Duodenal mucosa (tissue), 2 donors: ENCODE data around the gene SH2B2.

ENCODE experiments used
- H3K27ac ChIP-seq: one replicate; pipeline ENCODE4 v1.7.0; 2013; ENCODE audit warnings: low read depth, low read length
- H3K27me3 ChIP-seq, 2 donors: one replicate each; pipeline ENCODE4 v1.7.0; 2013; ENCODE audit warnings: low read length in 2 of 2, control low read depth in 1 of 2; ENCODE audit not compliant: insufficient read depth in 2 of 2, control insufficient read depth in 1 of 2
- H3K36me3 ChIP-seq, 2 donors: one replicate each; pipeline ENCODE4 v1.7.0; 2013; ENCODE audit warnings: low read length in 2 of 2, control low read depth in 1 of 2; ENCODE audit not compliant: insufficient read depth in 2 of 2, control insufficient read depth in 1 of 2
- H3K4me1 ChIP-seq, 2 donors: one replicate each; pipeline ENCODE4 v1.7.0; 2013; ENCODE audit warnings: low read length in 2 of 2, control low read depth in 1 of 2; ENCODE audit not compliant: insufficient read depth in 2 of 2, control insufficient read depth in 1 of 2
- H3K4me3 ChIP-seq, 2 donors: one replicate each; pipeline ENCODE4 v1.7.0; 2013; ENCODE audit warnings: low read length in 2 of 2, low read depth in 1 of 2
- H3K9ac ChIP-seq, 2 donors: one replicate each; pipeline ENCODE4 v1.7.0; 2013; ENCODE audit warnings: low read length in 2 of 2, low read depth in 1 of 2
- H3K9me3 ChIP-seq, 2 donors: one replicate each; pipeline ENCODE4 v1.7.0; 2013; ENCODE audit warnings: low read length in 2 of 2, control low read depth in 1 of 2; ENCODE audit not compliant: control insufficient read depth in 1 of 2

Gene SH2B2

GRCh38 chr7:102275123-102275703, 11.5 kb upstream of the SH2B2 start:
- H3K36me3 ChIP-seq = no peaks in the 10 kb centered on the region
- H3K9ac ChIP-seq = no peak overlapping the region
- H3K27ac ChIP-seq = no peak overlapping the region
- H3K4me1 ChIP-seq = peaks cover 10 to 15% of the 10 kb centered on the region in 2 donors
- no peak overlapping the region for H3K4me3 ChIP-seq
- no peaks in the 10 kb centered on the region for H3K9me3 ChIP-seq
- no peaks in the 10 kb centered on the region for H3K27me3 ChIP-seq

- no peak overlapping the region for H3K9ac ChIP-seq
- peaks cover 8 to 15% of the 10 kb centered on the region in 2 donors for H3K4me1 ChIP-seq
- H3K27me3 ChIP-seq = no peaks in the 10 kb centered on the region
- H3K36me3 ChIP-seq = no peaks in the 10 kb centered on the region
- H3K9me3 ChIP-seq = no peaks in the 10 kb centered on the region
- H3K27ac ChIP-seq = no peak overlapping the region
- H3K4me3 ChIP-seq = no peak overlapping the region
Observed at GRCh38 chr7:102277901-102278300, 8.8 kb upstream of the SH2B2 start.

- Histone ChIP-seq H3K9me3 (no peaks in the 10 kb centered on the region), H3K36me3 (no peaks in the 10 kb centered on the region), H3K4me1 (peaks cover 0 to 10% of the 10 kb centered on the region in 2 donors), H3K9ac (no peak overlapping the region), H3K27ac (no peak overlapping the region), H3K27me3 (no peaks in the 10 kb centered on the region), H3K4me3 (no peak overlapping the region)
Observed at GRCh38 chr7:102279537-102280400, 6.9 kb upstream of the SH2B2 start.

DNA sequence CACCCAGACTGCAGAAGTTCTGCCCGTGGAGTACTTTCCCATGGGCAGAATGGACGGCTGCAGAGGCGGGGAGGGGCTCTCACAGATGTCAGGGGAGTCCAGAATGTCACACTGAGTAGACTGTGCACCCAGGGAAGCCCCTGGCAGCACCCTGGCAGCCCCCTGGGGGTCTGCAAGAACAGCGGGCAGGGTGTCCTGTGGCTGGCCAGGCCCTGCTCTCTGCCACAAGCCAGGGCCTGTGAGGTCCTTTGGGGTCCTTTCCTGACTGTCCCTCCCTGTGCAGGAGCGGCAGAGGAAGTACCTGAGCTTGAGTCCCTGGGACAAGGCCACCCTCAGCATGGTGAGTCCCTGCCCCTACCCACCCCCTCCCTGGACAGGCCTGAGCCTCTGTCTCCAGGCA, 6.1 kb upstream of the SH2B2 start:
- Histone ChIP-seq H3K9me3 (no peaks in the 10 kb centered on the region), H3K27me3 (no peaks in the 10 kb centered on the region), H3K4me3 (no peak overlapping the region), H3K36me3 (no peaks in the 10 kb centered on the region), H3K9ac (no peak overlapping the region), H3K4me1 (peaks cover 0 to 16% of the 10 kb centered on the region in 2 donors), H3K27ac (no peak overlapping the region)

DNA sequence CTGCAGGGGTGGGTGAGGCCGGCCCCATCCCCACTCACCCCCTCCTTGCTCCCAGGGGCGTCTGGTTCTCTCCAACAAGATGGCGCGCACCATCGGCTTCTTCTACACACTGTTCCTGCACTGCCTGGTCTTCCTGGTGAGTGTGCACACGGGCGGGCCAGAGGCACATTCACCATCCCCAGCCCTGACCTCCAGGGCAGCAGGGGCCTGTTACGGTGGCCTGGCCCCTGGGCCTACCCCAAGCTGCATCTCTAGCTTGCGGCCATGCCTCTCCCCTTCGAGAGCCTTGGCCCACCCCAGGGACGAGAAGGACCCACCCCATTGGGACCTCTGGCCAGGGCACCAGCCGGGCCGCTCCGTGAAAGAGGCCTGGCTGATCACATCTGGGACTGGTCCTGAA, 4.9 kb upstream of the SH2B2 start:
- Histone ChIP-seq H3K9ac (no peak overlapping the region), H3K4me3 (no peak overlapping the region), H3K27ac (no peak overlapping the region), H3K27me3 (no peaks in the 10 kb centered on the region), H3K36me3 (no peaks in the 10 kb centered on the region), H3K4me1 (peaks cover 4 to 21% of the 10 kb centered on the region in 2 donors), H3K9me3 (no peaks in the 10 kb centered on the region)

- H3K27ac ChIP-seq = no peak overlapping the region
- H3K4me1 ChIP-seq = peaks cover 5 to 28% of the 10 kb centered on the region in 2 donors
- H3K9ac ChIP-seq = no peak overlapping the region
- no peak overlapping the region for H3K4me3 ChIP-seq
- no peaks in the 10 kb centered on the region for H3K36me3 ChIP-seq
- H3K9me3 ChIP-seq = no peaks in the 10 kb centered on the region
- no peaks in the 10 kb centered on the region for H3K27me3 ChIP-seq
Observed at GRCh38 chr7:102282465-102283362, 4.0 kb upstream of the SH2B2 start.

DNA sequence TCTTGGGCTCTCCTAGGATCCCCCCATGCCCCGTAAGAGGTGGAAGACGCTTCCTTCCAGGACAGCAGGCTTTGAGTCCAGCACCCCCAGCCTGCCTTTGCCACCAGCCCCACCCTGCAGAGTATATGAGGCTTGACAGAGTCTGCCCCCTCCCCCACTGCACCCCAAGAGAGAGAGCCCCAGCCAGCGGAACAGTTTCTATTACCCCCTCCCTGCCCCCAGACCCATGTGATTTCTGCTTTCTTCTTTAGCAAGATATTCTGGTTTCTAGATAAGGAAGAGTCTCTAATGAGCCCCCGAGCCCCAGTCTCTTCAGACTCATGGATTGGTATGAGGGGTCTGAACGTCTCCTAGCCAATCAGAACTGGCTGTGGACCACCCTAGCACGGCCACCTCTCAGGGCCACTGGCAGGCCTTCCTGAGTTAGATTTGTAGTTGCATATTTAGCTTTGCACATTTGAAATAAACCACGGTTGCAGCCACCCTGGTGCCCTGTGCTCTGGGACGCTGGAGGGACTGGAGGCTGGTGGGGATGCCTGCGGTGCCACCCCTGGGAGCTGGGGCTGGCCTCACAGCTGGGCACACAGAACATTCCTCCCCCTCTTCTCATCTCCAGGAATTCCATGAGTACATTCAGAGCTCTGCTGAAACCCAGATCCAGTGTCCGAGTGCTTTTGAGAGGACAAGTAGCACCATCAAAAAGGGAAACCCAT, 3.0 kb upstream of the SH2B2 start:
- Histone ChIP-seq H3K4me1 (peaks cover 14 to 37% of the 10 kb centered on the region in 2 donors), H3K27me3 (no peaks in the 10 kb centered on the region), H3K9me3 (no peaks in the 10 kb centered on the region)

DNA sequence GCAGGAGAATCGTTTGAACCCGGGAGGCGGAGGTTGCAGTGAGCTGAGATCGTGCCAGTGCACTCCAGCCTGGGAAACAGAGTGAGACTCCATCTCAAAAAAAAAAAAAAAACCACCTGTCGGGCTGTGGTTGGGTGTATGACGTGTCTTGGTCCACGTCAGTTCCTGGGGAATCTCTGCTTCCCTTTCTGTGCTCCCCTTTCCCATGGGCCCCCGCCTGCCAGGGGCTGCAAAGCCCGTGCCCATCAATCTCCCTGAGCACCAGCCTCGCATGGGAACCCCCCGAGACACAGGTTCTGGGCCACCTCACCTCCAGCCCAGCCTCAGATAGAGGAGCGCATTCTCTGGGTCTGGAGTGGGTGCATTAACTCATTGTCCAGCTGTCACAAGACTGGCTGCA, 2.3 kb upstream of the SH2B2 start:
- Histone ChIP-seq H3K9me3 (no peaks in the 10 kb centered on the region), H3K36me3 (no peaks in the 10 kb centered on the region), H3K4me3 (no peak overlapping the region), H3K27ac (no peak overlapping the region), H3K27me3 (no peaks in the 10 kb centered on the region), H3K4me1 (peaks cover 17 to 35% of the 10 kb centered on the region in 2 donors), H3K9ac (no peak overlapping the region)

More for the DNA sequence above, 3.0 kb upstream of the SH2B2 start:
- Histone ChIP-seq H3K4me3 (no peak overlapping the region), H3K36me3 (no peaks in the 10 kb centered on the region), H3K9ac (no peak overlapping the region), H3K27ac (no peak overlapping the region)

GRCh38 chr7:102284891-102285539, 1.7 kb upstream of the SH2B2 start:
- Histone ChIP-seq H3K27ac (no peak overlapping the region), H3K4me3 (peak overlapping the region; percentile 34 to 43), H3K9ac (no peak overlapping the region), H3K27me3 (no peaks in the 10 kb centered on the region), H3K4me1 (peaks cover 17 to 32% of the 10 kb centered on the region in 2 donors), H3K9me3 (no peaks in the 10 kb centered on the region), H3K36me3 (no peaks in the 10 kb centered on the region)
